Measurements from ENCODE around the gene COL6A1. TPM values are rescaled to one million over a fixed set of nuclear protein-coding genes. Genes with fewer than 3 reads are reported as not detected.

COL6A1 gene
- total RNA-seq, 1 experiment from 2014 or later: 87.5 TPM

DNA sequence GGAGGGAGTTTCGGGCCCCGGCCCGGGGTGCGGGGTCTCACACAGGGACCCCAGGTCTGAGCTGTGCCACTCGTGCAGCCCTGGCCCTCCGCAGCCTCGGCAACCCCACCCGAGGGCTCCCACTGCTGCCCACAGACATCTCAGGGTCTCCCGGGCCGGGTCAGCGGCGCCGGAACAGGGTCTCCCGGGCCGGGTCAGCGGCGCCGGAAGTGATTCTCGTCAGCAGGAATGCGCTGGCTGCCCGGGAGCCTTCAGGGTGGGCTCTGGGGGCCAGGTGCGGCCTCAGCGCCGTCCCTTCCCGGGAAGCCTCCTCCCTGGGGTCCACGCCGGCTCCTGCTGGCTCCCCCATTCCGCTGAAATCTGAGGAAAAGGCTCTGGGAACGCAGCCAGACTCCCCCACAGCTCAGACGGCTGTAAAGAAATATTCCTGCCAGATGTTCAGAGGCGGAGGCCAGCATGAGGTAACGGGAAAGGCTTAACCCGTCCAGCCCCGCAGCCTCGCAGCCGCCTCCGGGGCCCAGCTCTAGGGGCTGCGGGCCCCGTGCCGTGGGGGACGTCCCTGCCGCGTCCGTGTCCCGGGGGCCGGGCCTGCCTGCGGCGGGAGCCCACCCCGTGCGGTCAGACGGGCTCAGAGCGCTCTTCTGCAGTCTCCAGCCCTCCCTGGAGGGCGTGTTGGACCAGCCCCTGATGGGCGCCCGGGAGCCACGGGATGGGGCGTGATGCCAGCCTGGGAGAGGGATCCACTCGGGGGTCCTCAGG, 8.7 kb upstream of the COL6A1 start:
- no peaks in the 10 kb centered on the region for H3K79me2 ChIP-seq (ENCODE audit: insufficient read depth, low read length)
- DNase-seq (ENCODE audit: low read depth, low spot score): no peak
- no peaks in the 10 kb centered on the region for H3K36me3 ChIP-seq (ENCODE audit: control insufficient read depth in 1 of 2, insufficient read depth in 2 of 2, low read length in 2 of 2)
- ChIA-PET CTCF (interaction anchor here (0.8 to 1.4 kb wide), 6 partner anchors 41 to 663 kb away, joined by 3 to 18 read pairs (median 3); partner anchors contain the start of genes MCM3AP, PRMT2 and YBEY), POLR2A (no interaction called here), RAD21 (ENCODE audit: low non-redundant PET in 1 of 2, low total read pairs in 2 of 2, uncharacterized antibody in 2 of 2, unreplicated experiment in 2 of 2) (interaction anchor here in 1 of 2 experiments (0.8 to 1.1 kb wide), 2 partner anchors 171 kb away, joined by 5 read pairs; no protein-coding TSS in a partner anchor)
- no peak for ATAC-seq
- intact Hi-C loops (cut with micrococcal nuclease): loop anchor here (5.0 to 10.0 kb wide), 4 partner anchors 129 to 352 kb away; partner anchors contain the start of genes C21orf58 and PCNT
- H3K4me2 ChIP-seq (ENCODE audit: low read length): peak overlapping the region; percentile 95
- H3K9ac ChIP-seq (ENCODE audit: low read length): peak overlapping the region; percentile 71
- no peaks in the 10 kb centered on the region for H3K9me3 ChIP-seq (ENCODE audit: control insufficient read depth in 1 of 2, insufficient read depth in 1 of 2, low read depth in 1 of 2, low read length in 2 of 2)
- peak overlapping the region; percentile 47 to 60; a peak in 3 of 4 replicates for H3K4me3 ChIP-seq (replicated peaks in 1 of 2; ENCODE audit: low read depth in 1 of 2, low read length in 2 of 2)
- H3K9me2 ChIP-seq (ENCODE audit: insufficient read depth): no peaks in the 10 kb centered on the region
- TF ChIP-seq, protein P1, sequence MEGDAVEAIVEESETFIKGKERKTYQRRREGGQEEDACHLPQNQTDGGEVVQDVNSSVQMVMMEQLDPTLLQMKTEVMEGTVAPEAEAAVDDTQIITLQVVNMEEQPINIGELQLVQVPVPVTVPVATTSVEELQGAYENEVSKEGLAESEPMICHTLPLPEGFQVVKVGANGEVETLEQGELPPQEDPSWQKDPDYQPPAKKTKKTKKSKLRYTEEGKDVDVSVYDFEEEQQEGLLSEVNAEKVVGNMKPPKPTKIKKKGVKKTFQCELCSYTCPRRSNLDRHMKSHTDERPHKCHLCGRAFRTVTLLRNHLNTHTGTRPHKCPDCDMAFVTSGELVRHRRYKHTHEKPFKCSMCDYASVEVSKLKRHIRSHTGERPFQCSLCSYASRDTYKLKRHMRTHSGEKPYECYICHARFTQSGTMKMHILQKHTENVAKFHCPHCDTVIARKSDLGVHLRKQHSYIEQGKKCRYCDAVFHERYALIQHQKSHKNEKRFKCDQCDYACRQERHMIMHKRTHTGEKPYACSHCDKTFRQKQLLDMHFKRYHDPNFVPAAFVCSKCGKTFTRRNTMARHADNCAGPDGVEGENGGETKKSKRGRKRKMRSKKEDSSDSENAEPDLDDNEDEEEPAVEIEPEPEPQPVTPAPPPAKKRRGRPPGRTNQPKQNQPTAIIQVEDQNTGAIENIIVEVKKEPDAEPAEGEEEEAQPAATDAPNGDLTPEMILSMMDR (IDR thresholded peaks at IDR 0.05 in 2 of 3, conservative IDR thresholded peaks at IDR 0.05 in 1 of 3; ENCODE audit: borderline replicate concordance in 1 of 3, insufficient read depth in 1 of 3, low read depth in 2 of 3, low read length in 2 of 3): no peak
- TF ChIP-seq EZH2 (IDR thresholded peaks at IDR 0.05) (no peak), ZBTB33 (IDR thresholded peaks at IDR 0.05; ENCODE audit: extremely low read depth, insufficient replicate concordance, low read length) (no peak), RAD21 (IDR thresholded peaks at IDR 0.05; ENCODE audit: low read depth) (no peak), SRF (IDR thresholded peaks at IDR 0.05; ENCODE audit: low read depth) (no peak), CEBPB (IDR thresholded peaks at IDR 0.05; ENCODE audit: low read depth) (no peak), YY1 (IDR thresholded peaks at IDR 0.05; ENCODE audit: extremely low read depth, insufficient replicate concordance, low read depth, low read length) (no peak), JUND (IDR thresholded peaks at IDR 0.05) (no peak), ZNF274 (IDR thresholded peaks at IDR 0.05; ENCODE audit: low read depth, low read length) (no peak), TCF7L2 (IDR thresholded peaks at IDR 0.05; ENCODE audit: borderline replicate concordance, extremely low read depth, insufficient read depth, insufficient read length) (no peak), FOSL1 (IDR thresholded peaks at IDR 0.05; ENCODE audit: low read depth) (no peak), ELF1 (IDR thresholded peaks at IDR 0.05; ENCODE audit: borderline replicate concordance, low read depth) (no peak), SP1 (IDR thresholded peaks at IDR 0.05; ENCODE audit: low read depth) (no peak), POLR2A (IDR thresholded peaks at IDR 0.05; ENCODE audit: borderline replicate concordance, extremely low read depth, insufficient read depth, insufficient read length) (no peak), SIN3A (IDR thresholded peaks at IDR 0.05; ENCODE audit: low read depth) (no peak), CBX3 (IDR thresholded peaks at IDR 0.05; ENCODE audit: low read depth) (no peak), EGR1 (IDR thresholded peaks at IDR 0.05; ENCODE audit: low read depth) (no peak), EZH2phosphoT487 (IDR thresholded peaks at IDR 0.05; ENCODE audit: borderline replicate concordance) (no peak)
- TF ChIP-seq, protein P2, sequence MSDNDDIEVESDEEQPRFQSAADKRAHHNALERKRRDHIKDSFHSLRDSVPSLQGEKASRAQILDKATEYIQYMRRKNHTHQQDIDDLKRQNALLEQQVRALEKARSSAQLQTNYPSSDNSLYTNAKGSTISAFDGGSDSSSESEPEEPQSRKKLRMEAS (IDR thresholded peaks at IDR 0.05): no peak
- TF ChIP-seq, protein P3, sequence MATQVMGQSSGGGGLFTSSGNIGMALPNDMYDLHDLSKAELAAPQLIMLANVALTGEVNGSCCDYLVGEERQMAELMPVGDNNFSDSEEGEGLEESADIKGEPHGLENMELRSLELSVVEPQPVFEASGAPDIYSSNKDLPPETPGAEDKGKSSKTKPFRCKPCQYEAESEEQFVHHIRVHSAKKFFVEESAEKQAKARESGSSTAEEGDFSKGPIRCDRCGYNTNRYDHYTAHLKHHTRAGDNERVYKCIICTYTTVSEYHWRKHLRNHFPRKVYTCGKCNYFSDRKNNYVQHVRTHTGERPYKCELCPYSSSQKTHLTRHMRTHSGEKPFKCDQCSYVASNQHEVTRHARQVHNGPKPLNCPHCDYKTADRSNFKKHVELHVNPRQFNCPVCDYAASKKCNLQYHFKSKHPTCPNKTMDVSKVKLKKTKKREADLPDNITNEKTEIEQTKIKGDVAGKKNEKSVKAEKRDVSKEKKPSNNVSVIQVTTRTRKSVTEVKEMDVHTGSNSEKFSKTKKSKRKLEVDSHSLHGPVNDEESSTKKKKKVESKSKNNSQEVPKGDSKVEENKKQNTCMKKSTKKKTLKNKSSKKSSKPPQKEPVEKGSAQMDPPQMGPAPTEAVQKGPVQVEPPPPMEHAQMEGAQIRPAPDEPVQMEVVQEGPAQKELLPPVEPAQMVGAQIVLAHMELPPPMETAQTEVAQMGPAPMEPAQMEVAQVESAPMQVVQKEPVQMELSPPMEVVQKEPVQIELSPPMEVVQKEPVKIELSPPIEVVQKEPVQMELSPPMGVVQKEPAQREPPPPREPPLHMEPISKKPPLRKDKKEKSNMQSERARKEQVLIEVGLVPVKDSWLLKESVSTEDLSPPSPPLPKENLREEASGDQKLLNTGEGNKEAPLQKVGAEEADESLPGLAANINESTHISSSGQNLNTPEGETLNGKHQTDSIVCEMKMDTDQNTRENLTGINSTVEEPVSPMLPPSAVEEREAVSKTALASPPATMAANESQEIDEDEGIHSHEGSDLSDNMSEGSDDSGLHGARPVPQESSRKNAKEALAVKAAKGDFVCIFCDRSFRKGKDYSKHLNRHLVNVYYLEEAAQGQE (IDR thresholded peaks at IDR 0.05; ENCODE audit: low read depth): no peak
- peaks cover 23 to 31% of the 10 kb centered on the region in 2 experiments for H3K4me1 ChIP-seq (ENCODE audit: control insufficient read depth in 1 of 2, insufficient read depth in 2 of 2, low read length in 2 of 2)
- no peaks in the 10 kb centered on the region for H4K20me1 ChIP-seq (ENCODE audit: insufficient read depth)
- peak overlapping the region; percentile 93 for H3K27ac ChIP-seq (ENCODE audit: low read depth, low read length)
- no TSS peak for BruUV-seq (replicated peaks)
- no peak overlapping the region for H2AFZ ChIP-seq (ENCODE audit: low read depth, low read length, poor library complexity, severe bottlenecking)
- no peaks in the 10 kb centered on the region for H3K27me3 ChIP-seq (ENCODE audit: insufficient read depth, low read length)
